PFSK-1 (cell line): Measurements from ENCODE around the gene MRPL14.

ENCODE experiments used
- FOXP2 ChIP-seq: optimal IDR thresholded peaks from 2 replicates; pipeline ENCODE3; 2011; ENCODE audit warnings: borderline replicate concordance, control low read depth, inconsistent platforms; ENCODE audit not compliant: insufficient read depth; ENCODE audit errors: extremely low read length, extremely low read depth
- POLR2AphosphoS5 ChIP-seq: IDR thresholded peaks from 2 replicates; pipeline ENCODE4 v1.6.1; 2012; ENCODE audit warnings: low read depth, mild to moderate bottlenecking, control low read depth, low read length, moderate library complexity
- SIN3A ChIP-seq: IDR thresholded peaks from 2 replicates; pipeline ENCODE4 v1.6.1; 2012; ENCODE audit warnings: mild to moderate bottlenecking, low read length, moderate library complexity, borderline replicate concordance; ENCODE audit not compliant: insufficient read depth
- TAF1 ChIP-seq: IDR thresholded peaks from 2 replicates; pipeline ENCODE4 v1.6.1; 2012; ENCODE audit warnings: low read length, control low read depth, borderline replicate concordance; ENCODE audit not compliant: insufficient read depth
- TF ChIP-seq, protein P1 (sequence below), 2 experiments: IDR thresholded peaks; 2 replicates each; pipeline versions ENCODE4 v1.6.1 to v1.8.0; 2011 to 2012; ENCODE audit warnings: low read depth in 2 of 2, low read length in 2 of 2, control low read depth in 1 of 2, inconsistent platforms in 1 of 2, mild to moderate bottlenecking in 1 of 2, moderate library complexity in 1 of 2; ENCODE audit not compliant: insufficient read depth in 1 of 2

MRPL14 gene

DNA sequence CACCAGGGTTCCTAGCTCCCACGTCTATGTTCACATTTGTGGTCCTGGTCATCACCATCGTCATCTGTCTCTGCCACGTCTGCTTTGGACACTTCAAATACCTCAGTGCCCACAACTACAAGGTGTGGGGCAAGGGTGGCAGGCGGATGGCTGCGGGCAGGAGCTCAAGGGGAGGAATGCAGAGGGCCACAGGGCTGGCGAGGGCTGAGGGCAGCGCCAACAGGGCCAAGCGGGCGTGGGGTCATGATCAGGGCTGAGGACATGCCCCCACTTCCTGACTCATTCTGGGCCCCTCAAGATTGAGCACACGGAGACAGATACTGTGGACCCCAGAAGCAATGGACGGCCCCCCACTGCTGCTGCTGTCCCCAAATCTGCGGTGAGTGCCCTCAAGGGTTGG, 26.8 kb upstream of the MRPL14 start:
- TF ChIP-seq FOXP2 (no peak), SIN3A (no peak), TAF1 (no peak), POLR2AphosphoS5 (no peak; the same call in 1 of the 2 replicates)
- TF ChIP-seq, protein P1, sequence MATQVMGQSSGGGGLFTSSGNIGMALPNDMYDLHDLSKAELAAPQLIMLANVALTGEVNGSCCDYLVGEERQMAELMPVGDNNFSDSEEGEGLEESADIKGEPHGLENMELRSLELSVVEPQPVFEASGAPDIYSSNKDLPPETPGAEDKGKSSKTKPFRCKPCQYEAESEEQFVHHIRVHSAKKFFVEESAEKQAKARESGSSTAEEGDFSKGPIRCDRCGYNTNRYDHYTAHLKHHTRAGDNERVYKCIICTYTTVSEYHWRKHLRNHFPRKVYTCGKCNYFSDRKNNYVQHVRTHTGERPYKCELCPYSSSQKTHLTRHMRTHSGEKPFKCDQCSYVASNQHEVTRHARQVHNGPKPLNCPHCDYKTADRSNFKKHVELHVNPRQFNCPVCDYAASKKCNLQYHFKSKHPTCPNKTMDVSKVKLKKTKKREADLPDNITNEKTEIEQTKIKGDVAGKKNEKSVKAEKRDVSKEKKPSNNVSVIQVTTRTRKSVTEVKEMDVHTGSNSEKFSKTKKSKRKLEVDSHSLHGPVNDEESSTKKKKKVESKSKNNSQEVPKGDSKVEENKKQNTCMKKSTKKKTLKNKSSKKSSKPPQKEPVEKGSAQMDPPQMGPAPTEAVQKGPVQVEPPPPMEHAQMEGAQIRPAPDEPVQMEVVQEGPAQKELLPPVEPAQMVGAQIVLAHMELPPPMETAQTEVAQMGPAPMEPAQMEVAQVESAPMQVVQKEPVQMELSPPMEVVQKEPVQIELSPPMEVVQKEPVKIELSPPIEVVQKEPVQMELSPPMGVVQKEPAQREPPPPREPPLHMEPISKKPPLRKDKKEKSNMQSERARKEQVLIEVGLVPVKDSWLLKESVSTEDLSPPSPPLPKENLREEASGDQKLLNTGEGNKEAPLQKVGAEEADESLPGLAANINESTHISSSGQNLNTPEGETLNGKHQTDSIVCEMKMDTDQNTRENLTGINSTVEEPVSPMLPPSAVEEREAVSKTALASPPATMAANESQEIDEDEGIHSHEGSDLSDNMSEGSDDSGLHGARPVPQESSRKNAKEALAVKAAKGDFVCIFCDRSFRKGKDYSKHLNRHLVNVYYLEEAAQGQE (IDR thresholded peaks at IDR 0.05; ENCODE audit: insufficient read depth in 1 of 2, low read depth in 2 of 2, low read length in 2 of 2): no peak

DNA sequence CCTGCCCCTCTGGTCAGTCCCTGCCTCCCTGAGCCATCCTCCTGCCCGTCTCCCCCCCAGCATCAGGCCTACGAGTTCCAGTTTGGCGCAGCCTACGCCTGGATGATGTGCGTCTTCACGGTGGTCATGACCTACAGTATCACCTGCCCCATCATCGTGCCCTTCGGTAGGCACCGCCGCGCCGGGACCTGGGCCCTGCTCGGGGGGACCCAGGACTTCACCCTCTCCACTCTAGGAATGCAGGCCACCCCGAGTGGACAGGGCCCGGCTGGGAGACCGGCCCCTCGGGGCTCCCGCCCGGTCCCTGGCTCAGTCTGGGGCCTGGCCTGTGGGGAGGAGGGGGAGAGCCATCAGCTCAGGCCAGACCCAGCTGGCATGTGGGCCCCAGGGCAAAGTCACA, 25.3 kb upstream of the MRPL14 start:
- TF ChIP-seq TAF1 (no peak), FOXP2 (no peak), POLR2AphosphoS5 (no peak), SIN3A (no peak)
- TF ChIP-seq, protein P1 (IDR thresholded peaks at IDR 0.05; ENCODE audit: insufficient read depth in 1 of 2, low read depth in 2 of 2, low read length in 2 of 2): no peak

DNA sequence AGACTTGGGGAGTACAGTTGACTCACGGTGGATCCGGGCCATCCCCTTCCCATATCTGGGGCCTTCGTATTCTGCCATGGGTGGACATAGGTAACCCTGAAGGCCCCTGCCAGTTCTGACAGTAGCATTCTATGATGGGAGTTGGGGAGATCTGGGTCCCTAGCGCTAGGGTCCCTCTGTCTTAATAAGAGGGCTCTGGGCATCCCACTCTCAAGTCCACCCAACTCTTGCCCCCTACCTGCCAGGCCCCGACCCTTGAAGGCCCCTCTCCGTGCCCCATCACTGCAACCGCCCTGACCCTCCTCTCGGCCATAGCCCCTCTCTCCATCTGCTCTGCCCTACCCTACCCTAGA, 24.8 kb upstream of the MRPL14 start:
- TF ChIP-seq FOXP2 (no peak), TAF1 (no peak), POLR2AphosphoS5 (no peak), SIN3A (no peak)
- TF ChIP-seq, protein P1 (IDR thresholded peaks at IDR 0.05; ENCODE audit: insufficient read depth in 1 of 2, low read depth in 2 of 2, low read length in 2 of 2): no peak

DNA sequence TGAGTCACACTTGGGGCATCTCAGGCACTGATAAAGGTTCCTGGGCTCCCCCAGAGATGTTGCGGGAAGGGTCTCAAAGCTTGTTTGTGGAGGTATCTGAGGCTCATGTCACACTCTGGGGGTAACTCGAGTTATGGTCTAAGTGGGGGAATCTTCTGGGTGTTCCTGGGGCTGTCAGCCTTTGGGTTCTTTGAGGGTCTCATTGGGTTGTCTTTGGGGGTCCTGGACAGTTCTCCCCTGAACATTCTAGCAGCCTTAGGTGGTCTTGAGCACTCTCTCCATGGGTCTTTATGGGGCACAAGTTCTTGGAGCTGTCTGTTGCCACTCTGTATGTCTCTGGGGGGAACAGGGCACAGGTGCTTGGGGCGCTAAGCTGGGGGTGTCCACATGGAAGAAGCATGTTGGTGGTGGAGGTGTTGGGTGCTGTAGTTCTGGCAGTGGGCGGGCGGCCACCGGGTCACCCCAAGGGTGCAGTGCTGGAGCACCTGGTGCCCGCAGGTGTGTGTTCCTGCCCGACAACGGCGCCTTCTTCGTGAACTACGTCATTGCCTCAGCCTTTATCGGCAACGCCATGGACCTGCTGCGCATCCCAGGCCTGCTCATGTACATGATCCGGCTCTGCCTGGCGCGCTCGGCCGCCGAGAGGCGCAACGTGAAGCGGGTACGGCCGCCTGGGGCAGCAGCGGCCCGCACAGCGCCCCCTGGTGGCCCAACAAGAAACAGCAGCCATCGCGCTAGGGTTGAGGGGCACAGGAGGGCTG, 24.3 kb upstream of the MRPL14 start:
- TF ChIP-seq TAF1: no peak
- TF ChIP-seq FOXP2: peak; percentile 92

DNA sequence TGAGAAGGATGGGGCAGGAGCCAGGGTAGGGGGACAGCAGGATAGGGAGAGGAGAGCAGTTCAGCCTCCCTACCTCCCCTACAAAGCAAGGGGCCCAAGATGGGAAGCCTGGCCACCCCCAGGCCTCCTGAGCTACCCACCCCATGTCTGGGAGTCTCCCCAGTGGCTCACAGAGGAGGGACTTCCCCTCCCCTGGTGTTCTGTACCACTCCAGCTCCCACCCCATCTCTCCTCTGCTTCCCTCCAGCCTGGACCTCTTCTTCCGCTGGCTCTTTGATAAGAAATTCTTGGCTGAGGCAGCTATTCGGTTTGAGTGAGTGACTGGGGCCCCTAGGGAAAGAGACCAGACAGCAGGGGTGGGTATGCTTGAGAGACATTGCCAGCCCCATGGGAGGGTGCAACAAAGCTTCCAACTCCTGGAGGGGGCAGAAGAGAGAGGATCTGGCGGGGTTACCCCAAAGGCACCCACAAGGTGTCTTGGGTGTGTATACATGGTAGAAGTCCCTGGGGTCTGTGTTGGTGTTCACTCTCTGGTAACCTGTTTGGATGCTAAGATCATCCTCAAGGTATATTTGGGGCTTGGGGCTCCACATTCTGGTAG, 23.2 kb upstream of the MRPL14 start:
- TF ChIP-seq FOXP2: no peak

DNA sequence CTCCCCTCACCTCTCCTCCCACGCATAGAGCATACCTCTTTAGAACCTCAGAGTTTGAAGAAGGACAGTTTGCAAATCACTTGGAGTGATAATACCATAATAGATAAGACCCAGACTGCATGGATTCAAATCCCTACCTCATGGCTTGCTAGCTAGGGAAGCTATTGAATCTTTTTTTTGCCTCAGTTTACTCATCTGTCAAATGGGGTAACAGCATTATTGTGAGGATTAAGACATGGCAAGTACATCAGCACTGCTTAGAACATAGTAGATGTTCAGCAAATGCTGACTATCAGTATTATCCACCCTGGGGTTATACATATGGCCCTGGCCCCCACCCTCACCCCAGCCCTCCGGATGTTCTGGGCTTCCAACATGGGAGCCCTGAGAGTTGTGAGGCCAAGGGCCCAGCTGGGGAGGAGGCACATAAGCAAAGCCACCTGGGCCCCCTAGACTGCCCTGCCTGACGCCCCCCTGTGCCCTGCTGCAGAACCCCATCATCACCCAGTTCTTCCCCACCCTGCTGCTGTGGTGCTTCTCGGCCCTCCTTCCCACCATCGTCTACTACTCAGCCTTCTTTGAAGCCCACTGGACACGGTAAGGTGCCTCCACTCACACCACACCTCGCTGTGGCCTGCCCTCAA, 22.2 kb upstream of the MRPL14 start:
- TF ChIP-seq SIN3A (no peak), POLR2AphosphoS5 (no peak), FOXP2 (no peak), TAF1 (no peak)
- TF ChIP-seq, protein P1 (IDR thresholded peaks at IDR 0.05; ENCODE audit: insufficient read depth in 1 of 2, low read depth in 2 of 2, low read length in 2 of 2): no peak
